ENCODE results near the gene DNAAF3. TPM values are rescaled to one million over a fixed set of nuclear protein-coding genes. Genes with fewer than 3 reads are reported as not detected.
A peak's percentile ranks its signal among the peaks of the same experiment; 100 is the strongest.

Gene DNAAF3
- 2.4 TPM for total RNA-seq (ENCODE audit: unreplicated experiment)
- long read RNA-seq, partial matches to known transcripts, result 0 of 2 reads
- long read RNA-seq, other reads (novel, unspliced or antisense), result 2 of 2 reads

DNA sequence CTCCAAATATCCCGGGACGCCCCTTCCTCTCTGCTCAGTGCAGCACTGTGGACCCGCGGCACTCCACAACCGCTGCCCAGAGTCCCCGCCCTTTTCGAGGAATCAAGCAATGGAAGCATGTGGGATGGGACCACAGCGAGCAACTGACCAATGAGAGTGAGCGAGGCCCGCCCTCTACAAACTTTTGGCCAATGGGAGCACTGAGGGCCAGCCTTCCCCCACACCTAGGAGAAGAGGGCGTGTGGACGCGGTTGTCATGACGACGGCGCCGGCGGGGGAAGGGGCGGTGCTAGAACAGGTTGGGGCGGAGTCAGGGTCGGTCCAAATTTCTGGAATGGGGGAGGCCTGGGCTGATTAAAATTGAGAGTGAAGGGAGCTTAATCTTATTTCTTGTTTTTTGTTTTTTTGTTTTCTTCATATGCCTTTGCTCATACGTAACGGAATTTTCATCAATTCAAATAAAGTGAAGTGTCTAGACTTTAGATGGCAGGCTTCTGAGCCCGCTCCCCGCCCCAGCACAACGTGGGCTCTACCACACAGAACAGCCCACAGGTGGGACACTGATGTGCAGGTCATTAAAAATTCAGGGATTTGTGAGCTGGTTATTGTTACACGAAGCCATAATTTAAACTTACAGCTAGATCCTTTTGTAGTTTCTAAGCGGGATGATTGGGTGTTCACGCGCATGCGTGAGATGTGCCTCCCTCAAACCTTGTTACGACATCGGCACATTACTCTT lies at the start of gene DNAAF3:
Gene DNAAF3, minus strand, starts transcription at position 84 of the 739 bp plus-strand sequence. CDS start 200 bp downstream, outside the sequence.
- H3K4me1 Mint-ChIP-seq (ENCODE audit: low read depth, unreplicated experiment), result no peaks in the 10 kb centered on the region
- TF ChIP-seq, protein P1, sequence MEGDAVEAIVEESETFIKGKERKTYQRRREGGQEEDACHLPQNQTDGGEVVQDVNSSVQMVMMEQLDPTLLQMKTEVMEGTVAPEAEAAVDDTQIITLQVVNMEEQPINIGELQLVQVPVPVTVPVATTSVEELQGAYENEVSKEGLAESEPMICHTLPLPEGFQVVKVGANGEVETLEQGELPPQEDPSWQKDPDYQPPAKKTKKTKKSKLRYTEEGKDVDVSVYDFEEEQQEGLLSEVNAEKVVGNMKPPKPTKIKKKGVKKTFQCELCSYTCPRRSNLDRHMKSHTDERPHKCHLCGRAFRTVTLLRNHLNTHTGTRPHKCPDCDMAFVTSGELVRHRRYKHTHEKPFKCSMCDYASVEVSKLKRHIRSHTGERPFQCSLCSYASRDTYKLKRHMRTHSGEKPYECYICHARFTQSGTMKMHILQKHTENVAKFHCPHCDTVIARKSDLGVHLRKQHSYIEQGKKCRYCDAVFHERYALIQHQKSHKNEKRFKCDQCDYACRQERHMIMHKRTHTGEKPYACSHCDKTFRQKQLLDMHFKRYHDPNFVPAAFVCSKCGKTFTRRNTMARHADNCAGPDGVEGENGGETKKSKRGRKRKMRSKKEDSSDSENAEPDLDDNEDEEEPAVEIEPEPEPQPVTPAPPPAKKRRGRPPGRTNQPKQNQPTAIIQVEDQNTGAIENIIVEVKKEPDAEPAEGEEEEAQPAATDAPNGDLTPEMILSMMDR (IDR thresholded peaks at IDR 0.05; ENCODE audit: partially characterized antibody, unreplicated experiment), result no peak
- H3K27me3 Mint-ChIP-seq (ENCODE audit: unreplicated experiment), result peaks cover 17% of the 10 kb centered on the region
- H3K4me3 Mint-ChIP-seq (ENCODE audit: unreplicated experiment), result peak within 1 kb of the TSS; percentile 99
- H3K27ac Mint-ChIP-seq (ENCODE audit: unreplicated experiment), result peak within 1 kb of the TSS; percentile 86
- H3K36me3 Mint-ChIP-seq (ENCODE audit: unreplicated experiment), result no peaks in the 10 kb centered on the region
- H3K9me3 Mint-ChIP-seq (ENCODE audit: unreplicated experiment), result peaks cover 3% of the 10 kb centered on the region
- DNase-seq, result peak; percentile 98

DNA sequence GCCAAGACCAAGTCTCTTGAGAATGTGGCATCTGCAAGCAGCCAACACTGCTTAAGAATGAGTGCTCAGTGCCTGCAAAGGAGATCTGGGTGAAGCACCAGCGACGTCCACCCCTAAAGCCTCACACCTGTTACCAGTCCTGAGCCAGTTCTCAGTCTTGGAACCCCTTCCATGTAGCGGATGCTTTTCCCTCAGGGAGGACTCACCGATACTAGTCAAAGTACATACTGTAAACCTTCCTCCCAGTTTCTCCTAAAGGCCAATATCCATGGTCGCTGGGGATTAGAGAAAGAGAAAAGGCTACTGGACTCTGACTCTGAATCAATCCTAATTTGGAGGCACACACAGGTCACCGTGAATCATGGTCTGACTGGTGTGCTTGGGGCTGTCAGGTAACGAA lies 47.1 kb upstream of the DNAAF3 start:
- peaks cover 10% of the 10 kb centered on the region for H3K36me3 Mint-ChIP-seq (ENCODE audit: unreplicated experiment)
- peaks cover 16% of the 10 kb centered on the region for H3K9me3 Mint-ChIP-seq (ENCODE audit: unreplicated experiment)
- TF ChIP-seq, protein P1 (IDR thresholded peaks at IDR 0.05; ENCODE audit: partially characterized antibody, unreplicated experiment), result no peak
- peaks cover 17% of the 10 kb centered on the region for H3K27me3 Mint-ChIP-seq (ENCODE audit: unreplicated experiment)
- no peak for DNase-seq
- no peak overlapping the region for H3K4me3 Mint-ChIP-seq (ENCODE audit: unreplicated experiment)
- H3K27ac Mint-ChIP-seq (ENCODE audit: unreplicated experiment), result no peak overlapping the region
- H3K4me1 Mint-ChIP-seq (ENCODE audit: low read depth, unreplicated experiment), result peaks cover 7% of the 10 kb centered on the region

DNA sequence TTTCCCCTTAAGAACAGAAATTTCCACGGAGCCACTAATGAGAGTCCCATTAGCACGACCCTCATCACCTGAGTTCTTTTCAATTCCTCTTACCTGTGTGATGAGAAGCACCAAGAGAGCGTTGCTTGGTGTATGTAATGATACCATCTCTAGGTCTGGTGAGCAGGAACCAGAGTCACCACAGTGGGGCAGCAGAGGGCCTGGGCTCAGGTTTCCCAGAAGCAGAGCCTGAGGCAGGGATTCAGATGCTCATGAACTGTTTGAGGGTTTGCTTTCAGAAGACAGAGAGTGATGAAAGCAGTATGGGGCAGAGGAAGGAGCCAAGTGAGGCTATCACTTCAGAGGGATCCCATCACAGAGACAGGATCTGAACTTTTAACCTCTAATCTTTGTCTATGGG lies 46.0 kb upstream of the DNAAF3 start:
- H3K4me1 Mint-ChIP-seq (ENCODE audit: low read depth, unreplicated experiment), result peaks cover 5% of the 10 kb centered on the region
- peaks cover 10% of the 10 kb centered on the region for H3K36me3 Mint-ChIP-seq (ENCODE audit: unreplicated experiment)
- H3K9me3 Mint-ChIP-seq (ENCODE audit: unreplicated experiment), result peaks cover 16% of the 10 kb centered on the region
- TF ChIP-seq, protein P1 (IDR thresholded peaks at IDR 0.05; ENCODE audit: partially characterized antibody, unreplicated experiment), result no peak
- H3K4me3 Mint-ChIP-seq (ENCODE audit: unreplicated experiment), result no peak overlapping the region
- no peak overlapping the region for H3K27ac Mint-ChIP-seq (ENCODE audit: unreplicated experiment)
- H3K27me3 Mint-ChIP-seq (ENCODE audit: unreplicated experiment), result peaks cover 17% of the 10 kb centered on the region
- peak; percentile 49 for DNase-seq

DNA sequence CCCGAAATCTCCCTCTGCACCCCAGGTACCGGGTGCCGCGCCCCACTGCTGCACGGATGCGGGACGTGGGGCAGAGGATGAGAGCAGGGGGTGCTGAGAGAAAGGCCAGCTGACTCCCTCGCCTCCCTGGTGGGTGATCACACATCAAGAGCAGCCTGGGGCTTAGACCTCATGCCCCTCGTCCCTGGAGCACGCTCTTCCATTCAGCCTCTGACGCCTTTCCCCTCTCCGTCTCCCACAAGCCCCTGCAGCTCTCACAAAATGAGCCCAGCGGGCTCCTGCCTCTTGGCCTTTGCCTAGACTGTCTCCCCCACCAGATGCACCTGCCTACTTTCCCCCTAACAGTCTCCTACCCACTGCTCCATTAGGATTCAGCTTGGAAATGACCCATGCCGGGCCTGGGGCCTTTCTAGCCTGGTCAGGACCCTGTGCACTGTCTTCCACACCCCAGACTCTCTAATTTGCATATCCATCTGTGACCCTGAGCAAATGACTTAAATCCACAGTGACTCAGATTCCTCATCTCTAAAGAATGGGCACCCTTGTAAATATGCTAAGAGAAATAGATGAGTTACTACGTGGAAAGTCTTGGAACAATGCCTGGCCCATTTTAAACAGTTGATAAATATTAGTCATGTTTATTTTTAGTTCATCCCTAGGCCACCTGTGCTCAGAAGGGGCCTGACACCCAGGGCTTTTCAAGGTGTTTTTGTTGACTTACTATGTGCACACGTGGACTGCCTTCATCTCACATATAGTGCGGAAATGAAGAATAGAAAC lies 43.5 kb upstream of the DNAAF3 start:
- peaks cover 8% of the 10 kb centered on the region for H3K4me1 Mint-ChIP-seq (ENCODE audit: low read depth, unreplicated experiment)
- TF ChIP-seq, protein P1 (IDR thresholded peaks at IDR 0.05; ENCODE audit: partially characterized antibody, unreplicated experiment), result no peak
- peak overlapping the region; percentile 59 for H3K4me3 Mint-ChIP-seq (ENCODE audit: unreplicated experiment)
- H3K27ac Mint-ChIP-seq (ENCODE audit: unreplicated experiment), result no peak overlapping the region
- peaks cover 9% of the 10 kb centered on the region for H3K9me3 Mint-ChIP-seq (ENCODE audit: unreplicated experiment)
- H3K27me3 Mint-ChIP-seq (ENCODE audit: unreplicated experiment), result peaks cover 12% of the 10 kb centered on the region
- DNase-seq, result no peak
- no peaks in the 10 kb centered on the region for H3K36me3 Mint-ChIP-seq (ENCODE audit: unreplicated experiment)

Data from glutamatergic neuron (in vitro differentiated cells).